GM19351 (cell line): ENCODE data around the gene RPRM.
A peak's percentile ranks its signal among the peaks of the same experiment; 100 is the strongest.
"Not testable (repeated sequence)": the region's sequence is repeated elsewhere in the genome, so short reads cannot be mapped to it uniquely, and the experiment has no call there.

Experiments
- ATAC-seq: cut with Tn5 transposase; IDR thresholded peaks from one replicate; pipeline ENCODE4 v1.9.1; 2021; ENCODE audit warnings: mild to moderate bottlenecking, moderate library complexity; ENCODE audit not compliant: unreplicated experiment

Gene RPRM

GRCh38 chr2:153478289-153479261 is at the start of gene RPRM:
RPRM (minus strand) TSS chr2:153478762; CDS start chr2:153478565, 197 bp downstream.
- peak; percentile 88 for ATAC-seq

- peak; percentile 60 for ATAC-seq
Measured at GRCh38 chr2:153519257-153519875, 40.8 kb upstream of the RPRM start.

- no peak for ATAC-seq
Measured at GRCh38 chr2:153512331-153512730, 33.8 kb upstream of the RPRM start.

- no peak for ATAC-seq
Measured at GRCh38 chr2:153510996-153511395, 32.4 kb upstream of the RPRM start.

GRCh38 chr2:153509133-153509532 is 30.6 kb upstream of the RPRM start:
- ATAC-seq = no peak

GRCh38 chr2:153506499-153506898 is 27.9 kb upstream of the RPRM start:
- ATAC-seq = not testable (repeated sequence)

- ATAC-seq = no peak
Measured at GRCh38 chr2:153499439-153499838, 20.9 kb upstream of the RPRM start.

GRCh38 chr2:153497938-153498629 is 19.5 kb upstream of the RPRM start:
- no peak for ATAC-seq

- ATAC-seq = no peak
Measured at GRCh38 chr2:153495725-153496124, 17.2 kb upstream of the RPRM start.

GRCh38 chr2:153488072-153488471 is 9.5 kb upstream of the RPRM start:
- ATAC-seq = no peak

- ATAC-seq = no peak
Measured at GRCh38 chr2:153487448-153487847, 8.9 kb upstream of the RPRM start.

- ATAC-seq = no peak
Measured at GRCh38 chr2:153479573-153479972, 1.0 kb upstream of the RPRM start.

- no peak for ATAC-seq
Measured at GRCh38 chr2:153477636-153478288, 800 bp downstream of the RPRM start.

GRCh38 chr2:153476816-153477635 is 1.5 kb downstream of the RPRM start:
- no peak for ATAC-seq

- no peak for ATAC-seq
Measured at GRCh38 chr2:153476491-153476815, 2.1 kb downstream of the RPRM start.

- no peak for ATAC-seq
Measured at GRCh38 chr2:153474876-153475435, 3.6 kb downstream of the RPRM start.

GRCh38 chr2:153474407-153474806 is 4.2 kb downstream of the RPRM start:
- no peak for ATAC-seq

GRCh38 chr2:153470867-153471266 is 7.7 kb downstream of the RPRM start:
- ATAC-seq = no peak

- ATAC-seq = no peak
Measured at GRCh38 chr2:153464395-153464794, 14.2 kb downstream of the RPRM start.

- ATAC-seq = no peak
Measured at GRCh38 chr2:153462338-153462859, 16.2 kb downstream of the RPRM start.
